Measurements from ENCODE around the gene CDKN2B-AS1.

DNA sequence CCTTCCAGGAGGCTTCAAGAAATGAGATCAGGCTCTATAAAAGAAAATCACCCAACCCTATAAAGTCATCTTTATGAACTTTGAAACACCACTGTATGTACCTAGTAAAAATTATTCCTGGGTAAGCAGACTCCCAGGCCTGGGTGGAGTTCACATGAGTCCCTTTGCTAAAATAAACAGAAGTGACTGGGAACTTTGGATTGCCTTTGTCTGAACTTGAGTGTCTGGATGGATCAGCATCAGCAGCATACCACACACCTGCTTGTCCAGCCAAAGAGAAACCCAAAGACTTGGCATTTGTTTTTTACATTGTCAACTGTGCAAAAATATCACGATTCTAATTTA lies 94.1 kb downstream of the CDKN2B-AS1 start:
- TF ChIP-seq, protein P1, sequence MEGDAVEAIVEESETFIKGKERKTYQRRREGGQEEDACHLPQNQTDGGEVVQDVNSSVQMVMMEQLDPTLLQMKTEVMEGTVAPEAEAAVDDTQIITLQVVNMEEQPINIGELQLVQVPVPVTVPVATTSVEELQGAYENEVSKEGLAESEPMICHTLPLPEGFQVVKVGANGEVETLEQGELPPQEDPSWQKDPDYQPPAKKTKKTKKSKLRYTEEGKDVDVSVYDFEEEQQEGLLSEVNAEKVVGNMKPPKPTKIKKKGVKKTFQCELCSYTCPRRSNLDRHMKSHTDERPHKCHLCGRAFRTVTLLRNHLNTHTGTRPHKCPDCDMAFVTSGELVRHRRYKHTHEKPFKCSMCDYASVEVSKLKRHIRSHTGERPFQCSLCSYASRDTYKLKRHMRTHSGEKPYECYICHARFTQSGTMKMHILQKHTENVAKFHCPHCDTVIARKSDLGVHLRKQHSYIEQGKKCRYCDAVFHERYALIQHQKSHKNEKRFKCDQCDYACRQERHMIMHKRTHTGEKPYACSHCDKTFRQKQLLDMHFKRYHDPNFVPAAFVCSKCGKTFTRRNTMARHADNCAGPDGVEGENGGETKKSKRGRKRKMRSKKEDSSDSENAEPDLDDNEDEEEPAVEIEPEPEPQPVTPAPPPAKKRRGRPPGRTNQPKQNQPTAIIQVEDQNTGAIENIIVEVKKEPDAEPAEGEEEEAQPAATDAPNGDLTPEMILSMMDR (IDR thresholded peaks at IDR 0.05; ENCODE audit: poor library complexity, severe bottlenecking), result no peak
- no peak for TF ChIP-seq EP300 (conservative IDR thresholded peaks at IDR 0.05; ENCODE audit: poor library complexity, severe bottlenecking)

Data from neural cell (in vitro differentiated cells).